Small intestine (tissue), 7 donors: ENCODE data around the gene CACNA2D2. TPM values are rescaled to one million over a fixed set of nuclear protein-coding genes. Genes with fewer than 3 reads are reported as not detected.

Source experiments
- DNase-seq, 2 donors: peaks; one replicate each; pipeline versions ENCODE4 v3.0.0 to v3.0.0-alpha.2; 2013
- FAIRE-seq: peaks from 2 replicates; lab custom pipeline; 2012; peaks lifted over from hg19 to GRCh38; lab: Jason Lieb, UNC
- H3K27ac ChIP-seq, 3 donors: one replicate each; pipeline ENCODE4 v1.5.1; 2013; ENCODE audit warnings: low read length in 2 of 3, mild to moderate bottlenecking in 2 of 3, control low read depth in 1 of 3, inconsistent platforms in 1 of 3, low read depth in 1 of 3, moderate library complexity in 1 of 3
- H3K27me3 ChIP-seq, 3 donors: one replicate each; pipeline ENCODE4 v1.6.1; 2013; ENCODE audit warnings: low read length in 3 of 3, inconsistent platforms in 1 of 3; ENCODE audit not compliant: control insufficient read depth in 3 of 3, insufficient read depth in 3 of 3
- H3K36me3 ChIP-seq, 3 donors: one replicate each; pipeline ENCODE4 v1.6.1; 2013; ENCODE audit warnings: low read length in 3 of 3, inconsistent platforms in 1 of 3, low read depth in 1 of 3, mild to moderate bottlenecking in 1 of 3, moderate library complexity in 1 of 3; ENCODE audit not compliant: control insufficient read depth in 3 of 3, insufficient read depth in 2 of 3
- H3K4me1 ChIP-seq, 3 donors: one replicate each; pipeline ENCODE4 v1.6.1; 2013; ENCODE audit warnings: low read length in 2 of 3, inconsistent platforms in 1 of 3, low read depth in 1 of 3, mild to moderate bottlenecking in 1 of 3, moderate library complexity in 1 of 3; ENCODE audit not compliant: control insufficient read depth in 3 of 3, insufficient read depth in 2 of 3
- H3K4me3 ChIP-seq, 3 donors: one replicate each; pipeline ENCODE4 v1.5.1; 2013; ENCODE audit warnings: low read length in 3 of 3, control low read depth in 1 of 3, inconsistent platforms in 1 of 3, low read depth in 1 of 3, mild to moderate bottlenecking in 1 of 3, moderate library complexity in 1 of 3
- H3K9me3 ChIP-seq, 2 donors: one replicate each; pipeline ENCODE4 v1.6.1; 2013; ENCODE audit warnings: low read depth in 1 of 2, low read length in 1 of 2; ENCODE audit not compliant: control insufficient read depth in 2 of 2, insufficient read depth in 1 of 2
- WGBS, 3 donors: extraction: QIAGEN DNeasy Blood & Tissue Kit; methylation state at CpG; one replicate each; pipeline ENCODE4 v1.1.7; 2013; 5-methylcytosine and 5-hydroxymethylcytosine counted together
- polyA plus RNA-seq, 4 donors: library from polyadenylated mRNA; stranded (reverse) in 3 of 4; unstranded in 1 of 4; fragments of 200-250 nt in 3 of 4; fragments of 120-200 nt in 1 of 4; gene quantifications; one replicate each; pipeline versions ENCODE4 v1.2.1 to v1.2.3, GENCODE V29; 2013
- donor health status: healthy with polysubstance abuse.
- donor health status: control.
- donor health status: control.
- donor health status: Bipolar disorder and iron deficiency.
- donor health status: healthy.

Gene CACNA2D2
- polyA plus RNA-seq, 4 donors = 0.22 to 5.3 (median 0.89) TPM

GRCh38 chr3:50532062-50532705, 28.8 kb upstream of the CACNA2D2 start:
- WGBS, 3 donors = 84 to 90% (median 85%) methylated on average over 9 of the region's 9 CpGs
- peaks cover 0 to 15% (median 4%) of the 10 kb centered on the region in 3 donors for H3K27me3 ChIP-seq
- H3K4me3 ChIP-seq = no peak overlapping the region
- H3K4me1 ChIP-seq = peaks cover 0 to 22% (median 0%) of the 10 kb centered on the region in 3 donors
- H3K27ac ChIP-seq = no peak overlapping the region
- FAIRE-seq = no peak
- H3K9me3 ChIP-seq = no peaks in the 10 kb centered on the region
- no peaks in the 10 kb centered on the region for H3K36me3 ChIP-seq
- DNase-seq = no peak

GRCh38 chr3:50531201-50531600, 27.8 kb upstream of the CACNA2D2 start:
- FAIRE-seq = no peak
- Histone ChIP-seq H3K4me3 (no peak overlapping the region), H3K36me3 (no peaks in the 10 kb centered on the region), H3K27ac (no peak overlapping the region), H3K27me3 (peaks cover 0 to 12% (median 4%) of the 10 kb centered on the region in 3 donors), H3K4me1 (peaks cover 0 to 29% (median 0%) of the 10 kb centered on the region in 3 donors), H3K9me3 (no peaks in the 10 kb centered on the region)
- DNase-seq = no peak
- 82 to 92% (median 84%) methylated on average over 4 of the region's 4 CpGs for WGBS, 3 donors

DNA sequence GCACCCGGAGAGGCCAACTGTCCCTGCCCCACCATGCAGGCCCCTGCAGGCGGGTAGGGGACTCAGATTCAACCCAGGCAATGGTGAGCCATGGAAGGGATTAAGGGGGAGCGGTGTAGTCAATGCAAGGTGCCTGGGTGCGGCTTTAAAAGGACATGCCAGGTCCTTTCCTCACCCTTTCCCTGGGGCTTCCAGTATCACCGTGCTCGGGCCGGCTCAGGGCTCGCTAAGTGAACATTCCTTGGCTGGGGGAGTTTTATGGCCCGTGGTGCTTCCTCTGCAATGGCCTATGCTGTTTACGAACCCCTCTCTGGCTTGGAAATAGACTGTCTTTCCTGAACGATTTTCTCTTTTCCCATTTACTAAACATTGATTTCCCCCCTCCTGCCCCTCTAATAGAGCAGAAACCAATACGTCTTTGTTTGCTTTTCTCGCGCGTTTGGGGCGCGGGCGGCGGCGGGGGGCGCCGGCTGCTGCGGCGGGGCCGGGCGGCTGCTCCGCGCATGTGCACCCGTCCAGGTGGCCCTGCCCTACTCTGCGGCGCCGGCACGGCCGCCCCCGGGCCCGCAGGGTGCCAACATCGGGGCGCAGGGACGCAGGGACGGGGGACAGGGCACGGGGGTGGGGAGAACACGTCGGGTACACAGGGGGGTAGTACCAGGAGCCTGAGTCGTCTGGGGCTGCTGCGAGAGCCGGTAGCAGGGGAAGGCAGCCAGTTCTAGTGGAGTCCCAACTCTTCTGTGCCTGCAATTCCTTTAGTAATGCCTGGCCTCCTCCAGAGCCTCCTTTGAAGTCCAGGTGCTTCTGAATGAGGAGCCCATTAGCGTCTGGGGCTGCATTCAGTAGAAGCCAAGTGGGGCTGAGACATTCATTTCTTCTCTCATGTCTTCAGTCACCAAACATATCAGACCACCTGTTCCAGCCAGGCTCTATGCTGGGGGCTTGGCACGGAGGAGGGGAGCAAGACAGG, 26.9 kb upstream of the CACNA2D2 start:
- Histone ChIP-seq H3K27ac (no peak overlapping the region), H3K9me3 (no peaks in the 10 kb centered on the region), H3K36me3 (no peaks in the 10 kb centered on the region), H3K27me3 (peaks cover 0 to 11% (median 4%) of the 10 kb centered on the region in 3 donors), H3K4me1 (peaks cover 0 to 37% (median 0%) of the 10 kb centered on the region in 3 donors), H3K4me3 (no peak overlapping the region)
- no peak for FAIRE-seq
- 9 to 15% (median 13%) methylated on average over 45 to 48 of the region's 48 CpGs for WGBS, 3 donors
- DNase-seq = peak in 1 of 2 donors; percentile 48

GRCh38 chr3:50525987-50526386, 22.6 kb upstream of the CACNA2D2 start:
- H3K27me3 ChIP-seq = peaks cover 0 to 4% (median 2%) of the 10 kb centered on the region in 3 donors
- H3K9me3 ChIP-seq = no peaks in the 10 kb centered on the region
- H3K4me3 ChIP-seq = no peak overlapping the region
- peaks cover 0 to 47% (median 0%) of the 10 kb centered on the region in 3 donors for H3K4me1 ChIP-seq
- DNase-seq (peak; percentile 29 to 93), FAIRE-seq (no peak)
- peak overlapping the region in 1 of 3 donors; percentile 86 for H3K27ac ChIP-seq
- no peaks in the 10 kb centered on the region for H3K36me3 ChIP-seq
- WGBS, 3 donors = 14 to 26% (median 20%) methylated on average over 6 of the region's 6 CpGs

DNA sequence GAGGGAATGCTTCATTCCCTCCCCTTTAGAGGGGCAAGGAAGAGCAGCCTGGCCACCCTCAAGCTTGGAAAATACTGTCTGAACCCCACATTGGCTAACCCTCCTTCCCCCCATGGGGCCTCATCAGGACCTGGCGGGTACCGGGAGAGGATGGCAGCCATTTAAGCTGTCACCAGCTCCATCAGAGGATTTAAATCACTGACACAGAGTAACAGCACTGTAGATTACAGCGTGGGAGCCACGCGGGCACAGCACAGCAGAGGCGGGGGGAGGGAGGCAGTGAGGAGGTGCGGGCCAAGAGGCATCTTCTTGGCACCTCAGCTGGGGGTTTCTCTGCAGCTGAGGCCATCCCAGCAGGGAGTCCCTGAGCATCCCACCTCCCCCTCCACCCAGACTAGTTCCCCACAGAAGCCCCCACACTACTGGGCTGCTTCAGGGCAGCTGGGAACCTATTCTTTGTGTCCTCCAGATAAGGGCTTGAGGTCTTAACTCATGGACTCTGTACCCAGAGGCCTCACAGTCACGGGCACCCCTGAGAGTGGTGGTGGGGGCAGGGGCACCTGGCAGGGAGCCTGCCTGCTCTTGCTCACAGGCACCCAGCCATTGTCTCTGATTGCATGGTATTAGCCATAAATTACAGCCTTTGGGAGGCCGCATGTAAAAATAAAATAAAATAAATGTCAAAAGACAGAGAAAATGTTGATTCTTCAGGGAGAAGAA, 21.9 kb upstream of the CACNA2D2 start:
- Histone ChIP-seq H3K27ac (peak overlapping the region in 1 of 3 donors; percentile 86), H3K27me3 (peaks cover 0 to under 1% (median 0%) of the 10 kb centered on the region in 3 donors), H3K4me1 (peaks cover 0 to 47% (median 0%) of the 10 kb centered on the region in 3 donors), H3K4me3 (no peak overlapping the region), H3K36me3 (no peaks in the 10 kb centered on the region), H3K9me3 (no peaks in the 10 kb centered on the region)
- 25 to 55% (median 36%) methylated on average over 8 to 9 of the region's 9 CpGs for WGBS, 3 donors
- DNase-seq (peak; percentile 19 to 88), FAIRE-seq (no peak)

DNA sequence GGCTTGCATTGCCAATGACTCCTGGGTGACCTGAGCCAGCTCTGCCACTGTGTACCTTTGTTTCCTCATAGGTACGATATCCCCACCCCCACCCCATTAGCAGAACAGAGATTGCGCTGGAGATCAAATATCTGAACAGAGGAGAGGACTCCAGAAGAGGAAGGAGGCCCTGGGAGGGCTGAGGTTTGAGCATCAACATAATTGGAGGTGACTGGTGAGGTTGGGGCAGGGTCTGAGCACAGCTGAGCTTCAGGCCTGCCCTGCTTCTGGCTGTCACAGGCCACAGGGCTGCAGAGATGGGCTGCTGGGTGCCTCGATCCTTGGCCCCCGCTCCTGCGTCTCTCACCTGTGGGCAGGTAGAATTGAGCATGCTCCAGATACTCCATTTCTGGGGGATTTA, 21.3 kb upstream of the CACNA2D2 start:
- FAIRE-seq (no peak), DNase-seq (no peak)
- H3K27ac ChIP-seq = peak overlapping the region in 1 of 3 donors; percentile 86
- no peaks in the 10 kb centered on the region for H3K27me3 ChIP-seq
- H3K4me3 ChIP-seq = no peak overlapping the region
- peaks cover 0 to 42% (median 0%) of the 10 kb centered on the region in 3 donors for H3K4me1 ChIP-seq
- H3K9me3 ChIP-seq = no peaks in the 10 kb centered on the region
- WGBS, 3 donors = 60 to 79% (median 70%) methylated on average over 5 of the region's 5 CpGs
- no peaks in the 10 kb centered on the region for H3K36me3 ChIP-seq

GRCh38 chr3:50523279-50523811, 19.9 kb upstream of the CACNA2D2 start:
- H3K27me3 ChIP-seq = no peaks in the 10 kb centered on the region
- no peaks in the 10 kb centered on the region for H3K9me3 ChIP-seq
- peak overlapping the region in 1 of 3 donors; percentile 86 for H3K27ac ChIP-seq
- DNase-seq (no peak), FAIRE-seq (no peak)
- 66 to 73% (median 70%) methylated on average over 9 of the region's 9 CpGs for WGBS, 3 donors
- no peak overlapping the region for H3K4me3 ChIP-seq
- H3K4me1 ChIP-seq = peaks cover 0 to 41% (median 0%) of the 10 kb centered on the region in 3 donors
- H3K36me3 ChIP-seq = no peaks in the 10 kb centered on the region
